Measurements from ENCODE around the gene CNGA2.

GRCh38 chrX:151745651-151746050, 11.1 kb downstream of the CNGA2 start:
- TF ChIP-seq, protein P1, sequence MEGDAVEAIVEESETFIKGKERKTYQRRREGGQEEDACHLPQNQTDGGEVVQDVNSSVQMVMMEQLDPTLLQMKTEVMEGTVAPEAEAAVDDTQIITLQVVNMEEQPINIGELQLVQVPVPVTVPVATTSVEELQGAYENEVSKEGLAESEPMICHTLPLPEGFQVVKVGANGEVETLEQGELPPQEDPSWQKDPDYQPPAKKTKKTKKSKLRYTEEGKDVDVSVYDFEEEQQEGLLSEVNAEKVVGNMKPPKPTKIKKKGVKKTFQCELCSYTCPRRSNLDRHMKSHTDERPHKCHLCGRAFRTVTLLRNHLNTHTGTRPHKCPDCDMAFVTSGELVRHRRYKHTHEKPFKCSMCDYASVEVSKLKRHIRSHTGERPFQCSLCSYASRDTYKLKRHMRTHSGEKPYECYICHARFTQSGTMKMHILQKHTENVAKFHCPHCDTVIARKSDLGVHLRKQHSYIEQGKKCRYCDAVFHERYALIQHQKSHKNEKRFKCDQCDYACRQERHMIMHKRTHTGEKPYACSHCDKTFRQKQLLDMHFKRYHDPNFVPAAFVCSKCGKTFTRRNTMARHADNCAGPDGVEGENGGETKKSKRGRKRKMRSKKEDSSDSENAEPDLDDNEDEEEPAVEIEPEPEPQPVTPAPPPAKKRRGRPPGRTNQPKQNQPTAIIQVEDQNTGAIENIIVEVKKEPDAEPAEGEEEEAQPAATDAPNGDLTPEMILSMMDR (IDR thresholded peaks at IDR 0.05): no peak
- TF ChIP-seq POLR2A (IDR thresholded peaks at IDR 0.05): no peak
